Measurements from ENCODE around the gene UBALD1.

The UBALD1 gene

DNA sequence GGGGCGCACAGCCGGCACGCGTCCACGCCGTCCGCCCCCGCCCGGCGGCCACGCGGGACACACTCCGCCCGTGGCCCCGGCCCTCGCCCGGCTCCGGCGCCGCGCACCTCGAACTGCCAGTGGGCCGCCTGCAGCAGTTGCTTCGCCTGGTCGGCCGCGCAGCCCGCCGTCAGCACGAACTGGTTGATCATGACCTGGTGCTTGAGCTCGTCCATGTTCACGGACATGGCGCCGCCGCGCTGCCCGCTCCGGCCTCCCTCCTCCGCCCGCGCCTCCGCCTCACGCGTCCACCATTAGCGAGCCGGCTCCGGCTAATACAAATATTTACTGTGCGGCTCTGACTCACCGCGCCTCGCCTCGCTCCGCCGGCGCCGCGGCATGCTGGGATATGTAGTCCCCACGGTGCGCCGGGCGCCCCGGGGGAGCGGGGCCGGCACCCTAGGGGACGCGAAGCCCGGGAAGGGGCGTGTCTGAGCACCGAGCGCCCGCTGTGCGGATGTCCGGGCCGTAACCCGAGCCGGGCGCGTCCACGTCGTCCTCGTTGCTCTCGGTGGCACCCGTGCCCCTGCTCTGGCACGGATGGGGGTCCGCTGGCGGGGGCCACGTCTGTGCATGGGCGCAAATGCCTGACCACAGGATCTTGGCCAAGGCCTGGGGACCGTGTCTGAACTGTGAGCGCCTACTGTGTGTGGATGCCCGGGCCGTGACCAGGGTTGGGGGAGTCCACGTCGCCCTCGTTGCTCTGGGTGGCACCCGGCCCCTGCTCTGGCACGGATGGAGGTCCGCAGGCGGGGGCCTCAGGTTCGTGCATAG, at the start of gene UBALD1:
Gene UBALD1 (minus strand): TSS at position 318 of the 813 bp plus-strand sequence. CDS start 91 bp downstream, at position 227.
- H3K9ac ChIP-seq (ENCODE audit: low read depth, low read length), result peak within 1 kb of the TSS; percentile 74
- H3K9me3 ChIP-seq (ENCODE audit: control insufficient read depth, insufficient read depth, low read length), result no peaks in the 10 kb centered on the region
- H3K4me1 ChIP-seq (ENCODE audit: insufficient read depth, low read length), result peaks cover 23% of the 10 kb centered on the region
- no peaks in the 10 kb centered on the region for H3K36me3 ChIP-seq (ENCODE audit: insufficient read depth, low read length)

DNA sequence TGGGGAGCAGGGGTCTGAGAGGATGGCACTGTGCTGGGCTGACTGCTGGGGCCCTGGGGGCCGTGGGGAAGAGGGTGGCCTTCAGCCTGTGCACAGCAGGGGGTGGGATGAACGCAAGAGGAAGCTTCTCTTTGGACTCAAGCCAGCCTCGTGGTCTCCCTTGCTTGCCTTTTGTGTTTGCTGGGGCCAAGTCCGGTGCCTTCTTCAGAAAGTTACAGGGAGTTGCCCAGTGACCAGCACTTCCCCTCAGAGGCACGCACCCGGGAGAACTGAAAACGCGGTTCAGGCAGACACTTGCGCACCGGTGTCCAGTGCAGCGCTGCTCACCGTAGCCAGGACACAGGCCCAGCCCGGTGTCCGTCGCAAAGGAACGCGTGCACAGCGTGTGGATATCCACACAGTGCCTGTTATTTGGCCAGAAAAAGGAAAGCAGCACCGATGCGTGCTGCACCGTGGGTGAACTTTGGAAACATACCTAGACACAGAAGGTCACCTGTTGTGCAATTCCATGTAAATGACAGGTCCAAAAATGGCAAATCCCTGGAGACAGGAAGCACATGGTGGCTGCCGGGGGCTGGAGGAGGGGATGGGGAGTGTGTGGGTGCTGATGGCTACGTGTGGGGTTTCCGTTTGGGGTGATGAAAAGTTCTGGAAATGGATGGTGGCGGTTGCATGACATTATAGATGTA, 49.2 kb upstream of the UBALD1 start:
- no peak overlapping the region for H3K9ac ChIP-seq (ENCODE audit: low read depth, low read length)
- no peaks in the 10 kb centered on the region for H3K9me3 ChIP-seq (ENCODE audit: control insufficient read depth, insufficient read depth, low read length)
- H3K36me3 ChIP-seq (ENCODE audit: insufficient read depth, low read length), result peaks cover 19% of the 10 kb centered on the region
- peaks cover 7% of the 10 kb centered on the region for H3K4me1 ChIP-seq (ENCODE audit: insufficient read depth, low read length)

DNA sequence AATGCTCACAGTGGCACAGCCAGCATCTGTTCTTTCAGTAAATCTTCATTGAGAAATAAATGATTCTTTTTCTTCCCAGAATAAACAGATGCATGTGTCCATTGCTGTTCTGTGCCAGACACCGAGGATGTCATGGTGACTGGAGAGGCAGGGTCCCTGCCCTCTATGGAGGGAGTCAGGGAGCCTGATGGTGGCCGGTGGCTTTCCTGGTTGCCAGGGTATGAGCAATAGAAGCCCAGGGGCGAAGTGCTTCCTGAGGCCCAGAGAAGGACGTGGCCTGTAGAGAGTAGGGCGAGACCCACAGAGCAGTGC, 48.7 kb upstream of the UBALD1 start:
- Histone ChIP-seq H3K4me1 (ENCODE audit: insufficient read depth, low read length) (peaks cover 7% of the 10 kb centered on the region), H3K9me3 (ENCODE audit: control insufficient read depth, insufficient read depth, low read length) (no peaks in the 10 kb centered on the region), H3K9ac (ENCODE audit: low read depth, low read length) (no peak overlapping the region), H3K36me3 (ENCODE audit: insufficient read depth, low read length) (peaks cover 15% of the 10 kb centered on the region)

DNA sequence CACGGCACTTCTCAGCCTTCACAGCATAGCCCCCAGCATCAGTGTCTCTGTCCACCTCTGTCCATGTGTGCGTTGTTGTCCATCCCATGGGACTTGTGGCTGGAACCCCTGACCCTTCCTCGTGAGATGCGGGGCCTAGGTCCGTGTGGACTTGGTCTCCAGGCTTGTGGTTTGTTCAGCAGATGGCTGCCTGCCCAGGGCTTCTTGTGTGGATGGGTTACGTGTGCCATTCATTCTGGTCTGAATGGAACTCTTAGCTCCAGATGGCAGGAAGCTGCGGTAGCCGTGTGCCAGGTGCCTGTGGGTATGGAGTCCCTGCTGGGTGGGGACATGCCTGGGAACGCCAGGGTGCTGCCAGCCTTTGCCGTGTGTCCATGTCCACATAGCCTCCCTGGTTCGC, 47.0 kb upstream of the UBALD1 start:
- Histone ChIP-seq H3K4me1 (ENCODE audit: insufficient read depth, low read length) (peaks cover 7% of the 10 kb centered on the region), H3K9ac (ENCODE audit: low read depth, low read length) (no peak overlapping the region), H3K9me3 (ENCODE audit: control insufficient read depth, insufficient read depth, low read length) (no peaks in the 10 kb centered on the region), H3K36me3 (ENCODE audit: insufficient read depth, low read length) (peaks cover 7% of the 10 kb centered on the region)

DNA sequence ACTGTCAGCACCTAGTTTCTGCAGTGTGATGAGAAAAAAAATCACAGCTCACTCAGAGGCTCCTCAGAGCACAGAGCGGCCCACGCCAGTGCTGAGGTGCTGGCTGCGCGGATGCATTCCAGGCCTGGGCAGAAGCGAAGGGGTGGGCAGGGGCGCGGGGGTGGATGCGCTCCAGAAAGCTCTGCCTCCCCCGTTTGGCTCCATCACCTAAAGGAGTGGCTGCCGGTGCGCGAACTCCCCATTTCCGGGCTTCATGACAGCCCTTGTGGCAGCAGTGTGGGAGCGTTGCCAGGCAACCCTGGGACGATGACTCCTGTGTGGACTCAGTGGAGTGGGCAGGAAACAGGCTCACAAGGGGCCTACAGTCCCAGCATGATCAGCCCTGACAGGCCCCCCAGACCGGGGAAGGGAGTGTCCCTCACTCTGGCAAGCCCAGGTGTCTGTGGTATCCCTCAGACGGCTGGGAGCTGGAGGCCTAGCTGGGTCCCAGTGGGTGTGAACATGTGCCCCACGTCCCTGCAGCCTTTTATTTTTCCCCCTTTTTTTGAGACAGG, 45.8 kb upstream of the UBALD1 start:
- Histone ChIP-seq H3K36me3 (ENCODE audit: insufficient read depth, low read length) (peaks cover 3% of the 10 kb centered on the region; the same call in 1 of the 2 replicates), H3K9me3 (ENCODE audit: control insufficient read depth, insufficient read depth, low read length) (no peaks in the 10 kb centered on the region), H3K9ac (ENCODE audit: low read depth, low read length) (no peak overlapping the region), H3K4me1 (ENCODE audit: insufficient read depth, low read length) (peaks cover 7% of the 10 kb centered on the region)

DNA sequence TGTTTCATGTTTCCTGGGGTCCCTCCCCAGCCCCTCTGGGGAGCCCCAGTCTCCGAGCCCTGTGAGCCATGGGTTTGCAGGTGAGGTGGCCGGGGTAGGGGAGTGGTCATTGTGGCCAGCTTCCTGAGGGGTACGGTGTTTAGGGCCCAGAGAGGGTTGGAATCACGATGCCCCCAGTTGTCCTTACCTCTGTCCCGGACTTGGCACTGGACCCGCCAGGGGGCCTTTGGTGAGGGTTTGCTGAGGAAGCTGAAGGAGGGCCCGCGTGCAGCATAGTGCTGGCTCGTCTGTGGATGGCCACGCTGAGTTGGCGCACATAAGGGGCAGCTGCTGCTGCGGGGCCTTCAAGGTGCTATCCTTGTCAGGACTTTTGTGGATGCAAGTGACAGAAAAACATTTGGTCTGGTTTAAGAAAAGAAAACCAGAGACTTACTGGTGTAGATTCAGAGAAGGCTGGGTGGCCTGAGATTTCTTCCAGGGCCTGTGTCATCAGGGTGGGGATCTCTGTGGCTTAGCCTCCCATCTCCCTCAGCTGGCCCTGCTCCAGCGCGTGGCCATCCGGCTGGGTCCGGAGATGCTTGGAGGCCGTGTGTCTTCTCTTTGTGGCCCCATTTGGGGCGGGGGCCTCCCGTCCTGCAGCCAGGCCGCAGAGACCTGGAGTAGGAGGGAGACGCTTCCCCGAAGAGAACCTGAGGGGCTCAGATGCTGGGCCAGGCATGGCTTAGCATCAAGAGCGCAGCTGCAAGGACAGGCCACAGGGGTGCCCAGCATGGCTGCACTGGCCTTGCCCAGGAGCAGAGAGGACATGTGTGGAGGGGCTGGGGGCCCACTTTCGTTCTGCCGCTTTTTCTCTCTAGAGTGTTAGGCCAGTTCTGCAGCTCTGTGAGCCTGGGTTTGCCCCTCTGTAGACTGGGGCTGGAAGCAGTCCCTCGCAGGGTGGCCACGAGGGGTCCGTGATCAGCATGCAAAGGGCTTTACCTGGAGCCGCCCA, 45.0 kb upstream of the UBALD1 start:
- Histone ChIP-seq H3K9ac (ENCODE audit: low read depth, low read length) (no peak overlapping the region), H3K4me1 (ENCODE audit: insufficient read depth, low read length) (peaks cover 3% of the 10 kb centered on the region)

DNA sequence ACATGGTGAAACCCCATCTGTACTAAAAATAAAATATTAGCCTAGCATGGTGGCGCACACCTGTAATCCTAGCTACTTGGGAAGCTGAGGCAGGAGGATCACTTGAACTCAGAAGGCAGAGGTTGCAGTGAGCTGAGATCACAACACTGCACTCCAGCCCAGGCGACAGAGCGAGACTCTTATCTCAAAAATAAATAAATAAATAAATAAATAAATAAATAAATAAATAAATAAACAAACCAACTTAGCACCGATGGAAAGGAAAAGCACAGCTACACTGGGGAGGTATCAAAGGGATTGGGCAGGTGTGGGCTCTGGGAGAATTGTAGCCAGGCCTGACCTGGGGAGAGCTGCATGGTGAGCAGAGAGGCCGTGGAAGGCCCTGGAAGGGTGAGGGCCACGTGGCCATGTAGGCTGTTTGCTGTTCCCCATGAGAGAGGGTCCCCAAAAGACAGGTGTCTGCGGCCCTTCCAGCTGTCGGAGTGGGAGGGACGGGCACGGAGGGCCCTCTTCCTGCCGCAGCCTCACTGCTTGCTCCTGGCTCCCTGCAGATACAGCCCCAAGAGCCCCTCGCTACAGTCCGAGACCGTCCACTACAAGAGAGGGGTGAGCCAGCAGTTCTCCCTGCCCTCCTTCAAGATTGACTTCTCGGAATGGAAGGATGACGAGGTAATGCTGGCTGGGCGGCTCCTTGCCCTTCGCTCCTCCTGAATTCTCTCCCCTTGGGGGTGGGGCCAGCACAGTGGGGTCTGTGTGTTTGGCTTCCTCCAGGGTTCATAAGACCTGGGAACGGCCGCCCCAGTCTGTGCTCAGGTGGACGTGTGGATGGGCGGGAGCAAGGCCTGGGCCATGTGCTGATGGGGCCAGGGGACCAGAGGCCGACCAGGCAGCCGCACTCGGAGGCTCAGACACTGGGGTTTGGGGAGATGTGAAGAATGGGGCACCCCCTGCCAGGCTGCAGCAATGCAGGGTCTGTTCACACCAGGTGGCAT, 42.3 kb upstream of the UBALD1 start:
- peaks cover 3% of the 10 kb centered on the region for H3K36me3 ChIP-seq (ENCODE audit: insufficient read depth, low read length)

More for the DNA sequence above, 45.0 kb upstream of the UBALD1 start:
- Histone ChIP-seq H3K9me3 (ENCODE audit: control insufficient read depth, insufficient read depth, low read length) (no peaks in the 10 kb centered on the region), H3K36me3 (ENCODE audit: insufficient read depth, low read length) (peaks cover 3% of the 10 kb centered on the region; the same call in 1 of the 2 replicates)

DNA sequence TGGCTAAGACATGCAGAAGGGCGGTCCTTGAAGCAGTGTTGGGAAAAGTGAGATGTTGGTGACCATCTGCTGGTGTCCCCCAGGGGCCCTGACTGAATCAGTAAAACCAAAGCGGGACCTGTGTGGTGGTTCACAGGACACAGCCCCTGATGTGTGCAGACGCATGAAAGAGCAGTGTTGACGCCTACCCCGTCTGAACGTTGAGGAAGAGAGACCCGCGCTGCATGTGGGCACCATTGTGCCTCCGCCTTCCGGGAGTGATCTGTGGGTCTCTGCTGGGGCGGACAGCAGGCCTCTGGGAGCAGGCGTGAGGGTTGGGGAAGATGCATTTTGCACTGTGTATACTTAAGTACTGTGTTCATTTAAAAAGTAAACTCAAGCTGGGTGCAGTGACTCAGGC, 41.5 kb upstream of the UBALD1 start:
- peaks cover 3% of the 10 kb centered on the region for H3K36me3 ChIP-seq (ENCODE audit: insufficient read depth, low read length)
- H3K9ac ChIP-seq (ENCODE audit: low read depth, low read length), result no peak overlapping the region
- H3K4me1 ChIP-seq (ENCODE audit: insufficient read depth, low read length), result no peaks in the 10 kb centered on the region
- no peaks in the 10 kb centered on the region for H3K9me3 ChIP-seq (ENCODE audit: control insufficient read depth, insufficient read depth, low read length)

More for the DNA sequence above, 42.3 kb upstream of the UBALD1 start:
- Histone ChIP-seq H3K4me1 (ENCODE audit: insufficient read depth, low read length) (no peaks in the 10 kb centered on the region), H3K9me3 (ENCODE audit: control insufficient read depth, insufficient read depth, low read length) (no peaks in the 10 kb centered on the region), H3K9ac (ENCODE audit: low read depth, low read length) (no peak overlapping the region)

DNA sequence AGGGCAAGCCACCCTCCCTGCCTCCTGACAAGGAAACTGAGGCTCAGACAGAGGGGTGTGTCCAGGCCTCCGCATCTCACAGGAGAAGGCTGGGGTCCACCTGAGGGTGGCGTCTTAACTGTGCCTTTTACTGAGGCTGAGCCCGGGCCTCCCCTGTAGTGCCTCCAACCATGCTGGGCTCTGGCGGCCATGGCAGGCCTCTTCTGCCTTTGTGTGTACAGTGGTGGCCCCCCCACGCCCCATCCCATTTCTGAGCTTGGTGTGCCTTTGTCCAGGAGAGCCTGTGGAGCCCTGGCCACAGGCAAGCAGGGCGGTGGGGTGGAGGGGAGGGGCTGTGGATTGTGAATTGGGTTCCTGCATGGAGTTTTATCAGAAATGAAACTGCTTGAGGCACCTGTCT, 41.1 kb upstream of the UBALD1 start:
- no peaks in the 10 kb centered on the region for H3K4me1 ChIP-seq (ENCODE audit: insufficient read depth, low read length)
- H3K36me3 ChIP-seq (ENCODE audit: insufficient read depth, low read length), result peaks cover 3% of the 10 kb centered on the region
- H3K9ac ChIP-seq (ENCODE audit: low read depth, low read length), result no peak overlapping the region
- H3K9me3 ChIP-seq (ENCODE audit: control insufficient read depth, insufficient read depth, low read length), result no peaks in the 10 kb centered on the region

DNA sequence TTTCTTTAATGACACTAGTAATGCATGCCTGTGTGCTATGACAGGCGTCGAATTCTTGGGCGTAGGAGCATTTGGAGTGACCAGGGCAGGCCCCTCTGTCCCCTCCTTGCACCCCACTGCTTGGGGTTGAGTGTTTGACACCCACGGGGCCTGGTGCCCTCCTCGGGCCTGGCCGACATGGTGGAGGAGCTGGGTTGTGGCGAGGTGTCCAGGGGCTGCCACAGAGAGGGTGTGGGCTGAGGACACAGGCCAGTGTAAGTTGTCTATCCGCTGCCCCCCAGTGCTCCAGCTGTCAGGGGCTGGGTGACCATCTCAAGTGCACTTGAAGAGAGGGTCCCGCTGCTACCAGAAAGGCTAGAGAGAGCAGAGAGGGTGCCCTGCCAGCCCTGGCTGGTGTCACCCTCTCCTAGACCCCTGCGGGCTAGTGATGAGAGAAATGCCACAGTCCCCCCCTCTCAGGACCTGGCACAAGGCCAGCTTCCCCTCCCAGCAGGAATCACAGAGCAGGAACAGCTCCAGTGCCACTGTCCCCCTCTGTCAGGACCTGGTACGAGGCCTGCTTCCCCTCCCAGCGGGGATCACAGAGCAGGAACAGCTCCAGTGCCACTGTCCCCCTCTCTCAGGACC, 40.4 kb upstream of the UBALD1 start:
- Histone ChIP-seq H3K9me3 (ENCODE audit: control insufficient read depth, insufficient read depth, low read length) (no peaks in the 10 kb centered on the region), H3K9ac (ENCODE audit: low read depth, low read length) (no peak overlapping the region), H3K4me1 (ENCODE audit: insufficient read depth, low read length) (no peaks in the 10 kb centered on the region), H3K36me3 (ENCODE audit: insufficient read depth, low read length) (peaks cover 3% of the 10 kb centered on the region)

DNA sequence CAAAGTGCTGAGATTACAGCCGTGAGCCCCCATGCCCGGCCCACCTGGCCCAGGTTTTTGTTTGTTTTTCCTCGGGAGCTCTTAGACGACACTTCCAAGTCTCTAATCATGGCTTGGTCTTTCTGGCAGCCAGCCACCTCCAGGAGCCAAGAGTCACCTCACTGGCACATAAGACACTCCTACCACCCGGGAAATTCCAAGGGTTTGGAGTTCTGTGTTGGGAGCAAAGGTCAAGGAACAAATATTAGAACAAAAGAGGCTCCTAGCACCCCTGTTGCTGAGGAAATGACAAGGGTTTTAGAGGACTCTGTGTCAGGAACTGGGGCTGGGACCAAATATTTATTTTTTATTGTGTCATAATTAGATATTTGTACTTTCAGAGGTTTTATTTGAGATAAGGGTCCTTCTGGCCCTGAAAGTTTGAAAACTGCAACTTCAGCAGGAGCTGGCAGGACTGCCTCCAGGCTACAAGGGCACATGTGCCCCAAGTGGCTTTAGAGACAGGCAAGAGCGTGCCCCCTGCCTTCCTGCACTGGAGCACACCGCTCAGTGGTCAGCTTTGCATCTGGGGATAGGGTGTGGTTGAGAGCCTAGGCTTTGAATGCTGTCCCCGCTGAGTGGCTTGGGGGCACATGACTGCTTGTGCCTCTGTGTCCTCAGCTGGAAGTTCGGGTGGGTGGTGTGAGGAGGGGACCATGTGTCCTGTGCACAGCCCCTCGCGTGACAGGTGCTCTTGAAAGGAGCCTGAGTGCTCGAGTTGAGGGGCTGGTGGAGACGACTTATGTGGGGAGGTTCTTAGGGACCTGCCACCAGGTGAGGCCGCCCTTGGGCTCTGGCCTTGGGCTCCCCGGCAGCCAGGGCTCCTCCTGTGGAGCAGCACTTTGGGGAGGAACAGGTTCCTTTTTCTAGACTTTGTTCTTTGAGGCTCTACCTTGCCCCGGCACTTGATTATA, 39.6 kb upstream of the UBALD1 start:
- Histone ChIP-seq H3K36me3 (ENCODE audit: insufficient read depth, low read length) (peaks cover 3% of the 10 kb centered on the region), H3K9ac (ENCODE audit: low read depth, low read length) (no peak overlapping the region)

DNA sequence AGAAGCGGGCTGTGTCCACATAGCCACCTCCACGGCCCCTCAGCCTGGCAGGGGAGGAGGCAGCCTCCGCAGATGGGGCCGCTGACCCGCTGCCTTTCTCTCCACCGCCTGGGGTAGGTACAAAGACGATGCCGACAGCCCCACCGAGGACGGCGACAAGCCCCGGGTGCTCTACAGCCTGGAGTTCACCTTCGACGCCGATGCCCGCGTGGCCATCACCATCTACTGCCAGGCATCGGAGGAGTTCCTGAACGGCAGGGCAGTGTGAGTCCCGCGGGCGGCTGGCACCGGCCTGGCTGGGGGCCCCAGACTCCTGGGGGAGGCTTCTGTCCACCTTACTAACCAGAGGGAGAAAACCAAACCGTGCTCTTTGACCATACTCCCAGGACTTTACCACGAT, 37.9 kb upstream of the UBALD1 start:
- Histone ChIP-seq H3K9ac (ENCODE audit: low read depth, low read length) (no peak overlapping the region), H3K9me3 (ENCODE audit: control insufficient read depth, insufficient read depth, low read length) (no peaks in the 10 kb centered on the region), H3K4me1 (ENCODE audit: insufficient read depth, low read length) (no peaks in the 10 kb centered on the region), H3K36me3 (ENCODE audit: insufficient read depth, low read length) (peaks cover 3% of the 10 kb centered on the region)

More for the DNA sequence above, 39.6 kb upstream of the UBALD1 start:
- no peaks in the 10 kb centered on the region for H3K9me3 ChIP-seq (ENCODE audit: control insufficient read depth, insufficient read depth, low read length)
- H3K4me1 ChIP-seq (ENCODE audit: insufficient read depth, low read length), result no peaks in the 10 kb centered on the region

All from ES-I3 (cell line).